ENCODE results near the gene CPT1B. TPM values are rescaled to one million over a fixed set of nuclear protein-coding genes. Genes with fewer than 3 reads are reported as not detected.
A peak's percentile ranks its signal among the peaks of the same experiment; 100 is the strongest.
"Not testable (repeated sequence)": the region's sequence is repeated elsewhere in the genome, so short reads cannot be mapped to it uniquely, and the experiment has no call there.

Gene CPT1B
- total RNA-seq, 1 donor from 2014 or later = 60.7 TPM

- no peak for TF ChIP-seq CTCF (IDR thresholded peaks at IDR 0.05)
- no peak for DNase-seq (ENCODE audit: extremely low spot score, unreplicated experiment)
- Mint-ChIP-seq H3K9me3 (ENCODE audit: unreplicated experiment) (no peaks in the 10 kb centered on the region), H3K27ac (ENCODE audit: unreplicated experiment) (no peak overlapping the region), H3K27me3 (ENCODE audit: unreplicated experiment) (peaks cover 5% of the 10 kb centered on the region), H3K36me3 (ENCODE audit: unreplicated experiment) (no peaks in the 10 kb centered on the region), H3K4me3 (ENCODE audit: unreplicated experiment) (no peak overlapping the region), H3K4me1 (ENCODE audit: unreplicated experiment) (peaks cover 2% of the 10 kb centered on the region)
Measured at GRCh38 chr22:50608996-50609395, 30.8 kb upstream of the CPT1B start.

- DNase-seq (ENCODE audit: extremely low spot score, unreplicated experiment) = peak; percentile 80
- not testable (repeated sequence) for H3K27me3 Mint-ChIP-seq (ENCODE audit: unreplicated experiment); H3K4me3 Mint-ChIP-seq (ENCODE audit: unreplicated experiment)
Measured at GRCh38 chr22:50608058-50608840, 30.0 kb upstream of the CPT1B start.

GRCh38 chr22:50607659-50608020, 29.4 kb upstream of the CPT1B start:
- Mint-ChIP-seq H3K27me3 (ENCODE audit: unreplicated experiment) (no peaks in the 10 kb centered on the region), H3K9me3 (ENCODE audit: unreplicated experiment) (no peaks in the 10 kb centered on the region), H3K27ac (ENCODE audit: unreplicated experiment) (no peak overlapping the region), H3K4me3 (ENCODE audit: unreplicated experiment) (no peak overlapping the region), H3K4me1 (ENCODE audit: unreplicated experiment) (no peaks in the 10 kb centered on the region), H3K36me3 (ENCODE audit: unreplicated experiment) (no peaks in the 10 kb centered on the region)
- TF ChIP-seq CTCF (IDR thresholded peaks at IDR 0.05) = no peak
- no peak for DNase-seq (ENCODE audit: extremely low spot score, unreplicated experiment)

More at GRCh38 chr22:50608058-50608840, 30.0 kb upstream of the CPT1B start:
- H3K4me1 Mint-ChIP-seq (ENCODE audit: unreplicated experiment); H3K9me3 Mint-ChIP-seq (ENCODE audit: unreplicated experiment); H3K27ac Mint-ChIP-seq (ENCODE audit: unreplicated experiment); H3K36me3 Mint-ChIP-seq (ENCODE audit: unreplicated experiment): not testable (repeated sequence)

- H3K27me3 Mint-ChIP-seq (ENCODE audit: unreplicated experiment) = peaks cover 3% of the 10 kb centered on the region
- no peaks in the 10 kb centered on the region for H3K9me3 Mint-ChIP-seq (ENCODE audit: unreplicated experiment)
Measured at GRCh38 chr22:50606946-50607658, 28.9 kb upstream of the CPT1B start.

GRCh38 chr22:50606165-50606945, 28.1 kb upstream of the CPT1B start:
- no peak overlapping the region for H3K4me3 Mint-ChIP-seq (ENCODE audit: unreplicated experiment)
- H3K27me3 Mint-ChIP-seq (ENCODE audit: unreplicated experiment) = peaks cover 4% of the 10 kb centered on the region
- H3K9me3 Mint-ChIP-seq (ENCODE audit: unreplicated experiment) = no peaks in the 10 kb centered on the region
- DNase-seq (ENCODE audit: extremely low spot score, unreplicated experiment) = no peak
- no peak overlapping the region for H3K27ac Mint-ChIP-seq (ENCODE audit: unreplicated experiment)
- H3K4me1 Mint-ChIP-seq (ENCODE audit: unreplicated experiment) = peaks cover 6% of the 10 kb centered on the region
- TF ChIP-seq CTCF (IDR thresholded peaks at IDR 0.05) = no peak
- H3K36me3 Mint-ChIP-seq (ENCODE audit: unreplicated experiment) = no peaks in the 10 kb centered on the region

More at GRCh38 chr22:50606946-50607658, 28.9 kb upstream of the CPT1B start:
- no peak for DNase-seq (ENCODE audit: extremely low spot score, unreplicated experiment)
- peaks cover 1% of the 10 kb centered on the region for H3K4me1 Mint-ChIP-seq (ENCODE audit: unreplicated experiment)
- no peak for TF ChIP-seq CTCF (IDR thresholded peaks at IDR 0.05)
- H3K27ac Mint-ChIP-seq (ENCODE audit: unreplicated experiment) = no peak overlapping the region
- no peaks in the 10 kb centered on the region for H3K36me3 Mint-ChIP-seq (ENCODE audit: unreplicated experiment)
- H3K4me3 Mint-ChIP-seq (ENCODE audit: unreplicated experiment) = no peak overlapping the region

All from osteocyte (in vitro differentiated cells).